Measurements from ENCODE around the gene RNF31.

GRCh38 chr14:24098229-24098926, 48.9 kb upstream of the RNF31 start:
- TF ChIP-seq CTCF (IDR thresholded peaks at IDR 0.05) (no peak), POLR2A (IDR thresholded peaks at IDR 0.05) (no peak), POLR2AphosphoS5 (IDR thresholded peaks at IDR 0.05) (no peak)
